Stimulated activated CD4-positive, alpha-beta T cell treated with anti-CD3 and anti-CD28 coated beads, Interleukin-2, amount 100 ng/mL, for 24 hours (primary cell): ENCODE results near the gene FAM24B.
"Not testable (repeated sequence)": the region's sequence is repeated elsewhere in the genome, so short reads cannot be mapped to it uniquely, and the experiment has no call there.

Experiments
- DNase-seq, 2 donors: peaks; one replicate each; pipeline ENCODE4 v3.0.0-alpha.2; 2020

Gene FAM24B

DNA sequence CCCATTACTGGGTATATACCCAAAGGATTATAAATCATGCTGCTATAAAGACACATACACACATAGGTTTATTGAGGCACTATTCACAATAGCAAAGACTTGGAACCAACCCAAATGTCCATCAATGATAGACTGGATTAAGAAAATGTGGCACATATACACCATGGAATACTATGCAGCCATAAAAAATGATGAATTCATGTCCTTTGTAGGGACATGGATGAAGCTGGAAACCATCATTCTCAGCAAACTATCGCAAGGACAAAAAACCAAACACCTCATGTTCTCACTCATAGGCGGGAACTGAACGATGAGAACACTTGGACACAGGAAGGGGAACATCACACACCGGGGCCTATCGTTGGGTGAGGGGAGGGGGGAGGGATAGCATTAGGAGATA is 21.3 kb downstream of the FAM24B start:
- not testable (repeated sequence) for DNase-seq

DNA sequence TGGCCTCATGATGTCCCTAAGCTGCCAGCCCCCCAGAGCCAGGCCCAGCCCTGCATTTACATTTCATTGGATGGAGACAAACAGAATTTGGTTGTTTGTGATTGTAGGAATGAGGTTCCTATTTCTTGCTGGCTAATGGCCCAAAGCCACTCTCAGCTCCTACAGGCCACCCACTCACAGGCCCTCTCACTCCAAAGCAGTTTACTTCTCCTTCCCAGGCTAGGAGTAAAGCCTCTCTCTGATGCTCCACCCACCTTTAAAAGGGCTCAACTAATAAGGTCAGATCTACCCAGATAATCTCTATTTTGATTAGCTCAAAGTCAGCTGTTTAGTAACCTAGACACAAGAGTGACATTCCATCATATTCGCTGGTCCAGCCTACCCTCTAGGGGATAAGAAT is 22.5 kb downstream of the FAM24B start:
- DNase-seq: no peak

DNA sequence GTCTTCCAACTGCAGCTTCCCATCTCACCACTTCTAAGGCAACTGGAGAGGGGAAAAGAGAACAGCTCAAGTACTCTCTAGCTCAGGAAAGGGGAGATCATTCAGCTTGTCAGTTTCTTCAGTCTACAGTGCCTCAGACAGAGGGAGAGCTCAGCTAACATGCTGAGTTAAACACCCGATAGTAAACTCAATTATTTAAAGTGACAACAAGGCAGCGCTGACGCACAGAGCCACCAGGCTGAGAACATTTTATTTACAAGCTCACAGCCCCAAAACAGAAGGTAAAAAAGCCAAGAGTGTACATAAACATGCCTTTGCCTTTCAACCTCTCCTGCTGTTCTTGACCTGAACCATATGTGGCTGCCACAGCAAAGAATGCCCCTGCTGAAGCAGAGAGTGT is 23.6 kb downstream of the FAM24B start:
- DNase-seq: no peak

DNA sequence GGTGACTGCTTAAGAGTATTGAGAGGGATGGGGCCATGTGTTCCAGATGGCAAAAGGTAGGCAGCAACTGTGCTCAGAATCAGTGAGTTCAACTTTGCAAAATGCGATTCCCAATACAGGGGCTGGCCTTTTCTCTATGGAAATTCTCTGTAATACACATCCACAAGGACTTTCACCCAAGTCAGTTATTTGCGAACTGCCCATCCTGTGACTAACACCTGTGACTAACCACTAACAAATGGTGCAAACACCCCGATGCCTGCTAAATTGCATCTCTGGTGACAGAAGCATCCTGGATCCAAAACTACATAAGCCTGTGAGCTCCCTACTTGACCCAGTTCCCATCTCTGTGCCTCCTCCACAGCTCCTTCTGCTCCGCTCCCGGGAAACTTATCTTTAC is 24.7 kb downstream of the FAM24B start:
- no peak for DNase-seq

DNA sequence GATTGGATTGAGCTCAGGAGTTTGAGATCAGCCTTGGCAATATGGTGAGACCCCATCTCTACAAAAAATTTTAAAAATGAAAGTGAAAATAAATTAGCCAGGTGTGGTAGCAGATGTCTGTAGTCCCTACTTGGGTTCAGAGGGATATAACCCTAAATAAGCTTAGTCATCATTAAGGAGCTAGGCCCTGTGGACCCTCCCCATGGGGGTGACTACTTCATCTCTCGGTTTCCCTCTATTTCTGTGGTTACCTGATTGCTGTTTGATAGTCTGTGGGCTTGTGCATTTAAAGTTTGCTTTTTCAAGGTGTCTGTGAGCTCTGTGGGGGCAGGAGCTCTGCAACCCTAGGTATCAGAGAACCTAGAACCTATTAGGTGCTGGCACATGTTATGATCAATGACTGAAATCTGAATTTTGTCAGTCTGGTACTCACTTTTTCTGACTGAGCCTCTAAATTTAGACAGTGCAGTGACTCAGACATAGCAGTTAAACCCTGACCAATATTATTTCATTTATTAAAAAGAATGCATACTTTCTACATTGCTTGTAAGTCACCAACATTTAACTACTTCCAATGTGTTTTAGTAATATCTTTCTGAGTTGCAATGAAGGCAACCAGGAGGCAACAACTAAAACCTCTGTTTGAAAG is 25.6 kb downstream of the FAM24B start:
- DNase-seq: no peak

DNA sequence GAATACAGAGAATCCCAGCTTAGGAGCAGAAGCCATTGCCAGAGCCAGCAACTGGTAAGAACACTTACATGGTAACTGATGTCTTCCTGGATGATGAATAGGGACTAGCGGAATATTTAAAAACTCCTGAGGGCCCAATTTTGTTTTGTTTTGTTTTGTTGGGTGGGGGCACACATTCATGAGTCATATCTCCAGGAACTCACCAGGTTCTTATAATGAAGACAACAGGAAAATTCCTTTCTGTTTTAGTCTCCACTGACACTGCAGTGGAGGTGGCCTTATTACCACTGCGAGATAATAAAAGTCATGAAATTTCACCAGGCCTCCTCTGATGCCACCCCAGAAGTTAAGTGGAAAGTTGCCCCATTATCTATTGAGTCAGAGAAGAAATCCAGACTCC is 27.1 kb downstream of the FAM24B start:
- DNase-seq: no peak

DNA sequence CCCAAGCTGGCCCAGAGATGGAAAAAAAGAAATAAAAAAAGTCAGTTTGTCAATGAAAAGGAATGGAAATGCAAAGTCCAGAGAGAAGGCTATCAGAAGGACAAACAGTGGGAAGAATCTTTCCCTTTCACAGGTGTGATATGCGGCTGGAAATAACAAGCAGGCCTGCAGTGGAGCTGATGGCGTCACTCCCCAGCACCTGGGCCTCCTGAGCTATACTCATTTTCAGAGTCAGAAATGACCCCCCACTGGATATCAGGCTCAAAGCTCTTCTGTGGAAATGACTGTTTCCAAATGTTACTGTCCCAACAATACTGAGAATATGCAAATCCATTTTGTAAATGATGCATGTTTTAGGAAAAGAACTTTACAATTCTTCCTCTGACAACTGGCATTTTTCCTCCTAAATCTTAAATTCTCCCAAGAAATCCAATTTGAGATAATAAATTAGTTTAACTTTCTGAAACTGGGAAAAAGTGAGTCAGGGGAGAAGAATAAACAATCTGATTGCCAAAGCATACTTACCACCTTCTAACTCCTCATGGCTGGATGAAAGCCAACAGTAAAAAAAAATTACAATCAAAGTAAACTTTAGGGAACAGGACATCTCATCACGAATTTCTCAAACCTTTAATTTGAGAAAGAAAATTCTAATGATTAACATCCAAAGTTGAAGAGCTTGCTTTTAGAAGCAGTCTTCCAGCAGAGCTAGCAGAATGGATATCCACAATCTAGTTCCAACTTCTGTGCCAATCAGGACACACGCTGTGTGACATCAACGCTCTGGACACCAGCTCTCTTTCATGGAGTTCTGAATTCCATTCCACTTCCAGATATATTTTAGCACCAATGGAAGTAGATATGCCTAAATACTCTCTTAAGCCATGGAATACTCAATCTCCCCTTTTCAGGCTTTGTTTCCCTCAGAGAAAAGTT is 28.4 kb downstream of the FAM24B start:
- DNase-seq: no peak

DNA sequence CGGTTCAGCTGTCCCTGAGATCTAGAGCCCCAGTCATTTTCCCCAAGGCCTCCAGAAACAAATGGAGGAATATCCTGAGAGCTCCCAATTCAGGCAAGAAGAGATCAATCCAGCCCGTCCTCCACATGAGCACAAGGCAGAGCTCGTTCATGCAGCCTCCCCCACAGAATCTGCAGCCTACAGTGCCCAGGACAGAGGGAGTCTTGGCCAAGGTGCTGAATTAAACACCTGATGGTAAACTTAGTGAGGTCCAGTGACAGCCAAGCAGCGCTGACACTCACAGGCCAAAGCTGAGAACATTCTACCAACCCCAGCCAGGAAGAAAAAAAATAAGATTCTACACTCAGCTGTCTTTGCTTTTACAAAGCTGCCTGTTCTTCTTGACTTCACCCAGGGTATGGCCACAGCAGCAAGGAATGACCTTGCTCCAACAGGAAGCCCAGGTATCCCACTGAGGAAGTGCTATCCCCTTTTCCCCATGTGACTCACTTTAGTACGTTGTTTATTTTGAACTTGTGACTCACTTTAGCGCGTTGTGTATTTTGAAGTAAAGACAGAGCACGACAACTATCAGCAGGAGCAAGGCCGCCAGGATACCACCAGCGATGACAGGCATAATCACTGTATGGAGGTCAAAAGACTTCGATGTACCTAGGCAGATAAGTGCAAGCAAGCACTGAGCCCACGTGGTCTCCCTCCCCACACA is 29.3 kb downstream of the FAM24B start:
- DNase-seq: no peak

DNA sequence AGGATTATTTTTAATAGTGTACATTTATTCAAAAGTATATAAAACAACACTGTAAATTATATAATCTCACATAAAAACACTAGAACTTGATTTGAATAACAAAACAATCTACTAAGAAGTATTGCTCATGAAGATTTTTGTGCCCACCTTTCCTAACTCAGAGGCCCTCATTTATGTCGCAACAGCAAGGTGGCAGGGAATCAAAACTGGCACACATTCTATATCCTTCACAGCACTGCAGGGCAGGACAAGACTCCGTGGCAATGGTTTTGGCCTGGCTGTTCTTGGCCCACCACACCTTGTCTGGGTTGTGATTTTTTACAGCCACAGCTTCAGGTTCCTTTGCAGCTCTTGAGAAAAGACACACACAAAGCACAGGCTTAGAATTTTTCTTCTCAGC is 30.3 kb downstream of the FAM24B start:
- no peak for DNase-seq

DNA sequence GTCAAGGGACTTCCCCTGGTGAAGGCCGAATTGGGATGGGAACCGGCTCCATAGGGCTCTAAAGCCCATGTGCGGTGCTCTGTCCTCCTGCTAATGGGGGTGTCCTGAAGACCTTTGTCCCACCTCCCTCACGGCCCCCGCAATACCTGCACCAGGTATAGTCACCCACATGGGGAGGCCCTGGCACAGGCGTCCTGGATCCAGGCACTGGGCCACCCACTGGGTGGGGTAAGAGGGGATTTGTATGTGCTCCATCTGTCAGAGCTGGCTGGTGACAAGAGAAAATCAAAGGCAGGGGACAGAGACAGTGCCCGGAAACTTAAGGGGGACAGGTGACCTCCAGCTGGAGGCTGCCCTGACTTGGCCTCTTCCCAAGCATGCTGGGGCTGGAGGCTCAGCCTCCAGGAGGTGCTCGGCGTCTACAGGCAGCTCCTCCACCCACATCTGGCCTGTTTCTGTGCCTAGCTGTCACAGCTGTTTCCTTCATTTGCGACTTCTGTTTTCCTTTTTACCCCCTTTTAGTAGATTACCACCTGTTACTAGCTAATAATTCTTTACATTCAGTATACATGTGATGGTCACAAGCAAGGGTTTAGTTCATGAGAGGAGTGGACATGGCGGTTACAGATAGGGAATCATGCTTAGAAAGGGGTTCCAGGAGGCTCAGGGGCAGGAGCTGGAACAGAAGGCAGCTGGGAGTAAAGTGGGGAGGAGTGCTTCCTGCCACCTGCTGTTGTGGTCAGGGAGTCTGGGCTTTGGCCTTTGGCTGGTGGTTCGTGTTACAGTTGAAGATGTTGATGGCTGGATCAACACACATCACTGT is 31.4 kb downstream of the FAM24B start:
- no peak for DNase-seq

DNA sequence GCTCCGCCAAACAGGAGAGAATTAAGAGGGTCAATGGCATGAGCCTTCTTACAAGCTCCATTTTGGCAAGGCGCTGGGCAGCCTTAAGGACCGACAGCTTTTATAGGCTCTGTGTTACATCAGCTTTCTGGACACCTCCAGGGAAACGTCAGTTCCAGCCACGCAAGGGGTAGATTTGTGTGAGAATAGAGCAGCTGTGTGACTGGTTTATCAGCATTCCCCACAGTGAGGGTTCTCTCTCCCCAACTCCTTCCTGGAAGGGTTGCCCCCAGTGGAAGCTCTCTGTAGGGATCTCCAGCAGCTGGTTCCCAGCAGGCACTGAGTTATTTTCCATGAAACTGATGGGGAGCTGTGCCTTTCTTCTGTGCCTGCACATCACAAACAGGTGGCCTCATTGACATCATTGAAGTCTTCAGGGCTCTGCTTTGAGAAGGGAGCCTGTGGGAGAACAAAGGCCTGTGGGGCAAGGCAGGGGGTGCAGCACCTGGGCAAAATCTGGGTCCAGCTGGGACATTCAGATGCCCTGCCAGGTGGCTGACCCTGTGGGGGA is 33.5 kb downstream of the FAM24B start, which contains the start of gene CUZD1:
Gene CUZD1 (minus strand): TSS at position 75 of the 550 bp plus-strand sequence. CDS start 14 bp downstream, at position 61.
- no peak for DNase-seq

DNA sequence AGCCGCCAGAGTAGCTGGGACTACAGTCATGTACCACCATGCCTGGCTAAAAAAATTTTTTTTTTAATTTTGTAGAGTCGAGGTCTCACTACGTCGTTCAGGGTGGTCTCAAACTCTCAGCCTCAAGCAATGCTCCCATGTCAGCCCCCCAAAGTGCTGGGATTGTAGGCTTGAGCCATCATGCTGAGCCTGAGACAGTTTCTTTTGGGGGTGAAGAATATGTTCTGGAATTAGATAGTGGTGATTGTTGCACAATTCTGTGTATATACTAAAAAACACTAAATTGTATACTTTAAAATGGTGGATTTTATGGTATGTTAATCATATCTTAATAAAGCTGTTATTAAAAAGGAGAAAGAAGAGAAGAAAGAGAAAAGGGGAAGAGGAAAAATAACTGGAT is 35.2 kb downstream of the FAM24B start:
- no peak for DNase-seq

DNA sequence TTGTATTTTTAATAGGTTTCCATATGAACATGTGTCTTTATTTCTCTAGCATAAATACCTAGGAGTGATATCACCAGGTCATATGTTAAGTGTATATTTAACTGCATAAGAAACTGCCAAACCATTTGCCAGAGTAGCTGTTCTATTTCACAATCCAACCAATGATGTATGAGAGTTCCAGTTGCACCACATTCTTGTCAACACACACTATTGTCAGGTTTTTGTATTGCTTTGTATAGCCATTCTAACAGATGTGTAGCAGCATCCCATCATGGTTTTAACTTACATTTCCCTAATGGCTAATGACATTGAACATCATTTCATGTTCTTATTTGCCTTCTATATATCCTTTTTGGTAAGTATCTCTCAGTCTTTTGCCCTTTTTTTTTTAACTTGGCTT is 37.8 kb downstream of the FAM24B start:
- DNase-seq: no peak

DNA sequence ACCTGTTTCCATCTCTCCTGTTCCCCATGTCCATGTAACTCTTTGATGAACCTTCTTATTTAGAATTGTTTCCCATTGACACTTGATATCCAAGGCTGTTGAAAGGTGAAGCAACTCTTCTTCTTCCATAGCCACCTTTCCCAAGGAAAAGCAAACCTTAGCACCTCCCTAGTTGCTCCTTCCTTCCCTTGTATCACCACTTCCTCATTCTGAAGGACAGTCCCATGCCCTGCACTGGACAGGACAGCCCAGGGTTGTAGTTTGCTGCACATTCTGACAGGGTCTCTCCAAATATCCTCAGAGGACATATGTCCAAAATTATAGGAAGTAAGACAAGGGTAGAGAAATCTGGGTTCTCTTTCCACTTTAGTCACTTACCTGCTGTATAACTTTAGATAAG is 39.9 kb downstream of the FAM24B start:
- DNase-seq: no peak

DNA sequence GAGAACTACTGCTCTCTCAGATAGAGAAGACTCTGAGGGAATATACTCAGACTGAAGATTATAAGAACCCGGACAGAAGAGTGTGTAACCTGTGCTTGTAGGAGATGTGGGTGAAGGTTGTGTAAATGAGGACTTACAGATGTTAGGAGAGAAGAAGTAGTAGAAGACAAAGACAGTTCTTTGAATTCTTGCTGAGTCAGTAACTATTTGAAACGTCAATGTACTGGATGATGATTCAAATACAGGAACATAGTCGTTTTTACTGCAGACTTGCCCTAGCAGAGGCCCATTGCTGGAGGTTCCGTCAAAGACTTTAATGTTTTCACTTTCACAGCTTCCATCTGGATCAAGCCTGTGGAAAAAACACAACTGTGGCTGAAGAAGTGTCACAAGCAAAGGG is 40.5 kb downstream of the FAM24B start:
- DNase-seq: no peak

DNA sequence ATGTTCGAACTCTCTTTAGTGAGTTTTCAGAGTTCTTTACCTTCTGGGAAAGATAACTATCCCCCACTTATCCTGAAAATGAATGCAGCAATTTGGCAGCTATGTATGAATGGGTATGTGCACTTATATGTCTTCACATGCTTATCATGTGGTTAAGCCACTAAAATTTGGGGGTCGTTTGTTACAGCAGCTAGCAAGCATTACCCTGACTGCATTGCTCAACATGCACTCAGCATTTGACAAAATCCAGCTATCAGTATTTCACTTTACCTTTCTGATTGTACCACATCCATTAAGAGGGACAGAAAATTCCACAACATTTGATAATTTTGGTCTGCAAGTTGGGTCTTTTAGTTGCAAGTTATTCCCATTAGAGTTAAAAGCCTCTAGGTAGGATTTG is 43.5 kb downstream of the FAM24B start:
- no peak for DNase-seq

DNA sequence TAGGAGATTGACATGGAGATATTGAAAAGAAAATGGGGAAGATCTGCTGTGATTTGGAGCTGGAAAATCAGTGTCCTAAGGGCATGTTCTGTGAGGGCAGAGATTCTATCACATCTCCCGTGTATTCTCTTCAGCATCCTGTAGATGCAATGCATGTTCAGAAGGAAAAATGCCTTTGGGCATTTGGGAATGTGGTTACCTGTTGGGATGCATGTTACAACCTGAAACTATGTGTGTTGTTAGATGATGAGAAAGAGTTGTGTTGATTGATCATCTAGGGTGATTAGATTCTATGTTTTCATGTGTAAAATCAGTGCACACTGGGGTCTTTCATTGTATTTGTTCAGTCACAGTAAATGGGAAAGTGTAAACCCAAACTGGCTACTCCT is 48.4 kb downstream of the FAM24B start:
- no peak for DNase-seq

DNA sequence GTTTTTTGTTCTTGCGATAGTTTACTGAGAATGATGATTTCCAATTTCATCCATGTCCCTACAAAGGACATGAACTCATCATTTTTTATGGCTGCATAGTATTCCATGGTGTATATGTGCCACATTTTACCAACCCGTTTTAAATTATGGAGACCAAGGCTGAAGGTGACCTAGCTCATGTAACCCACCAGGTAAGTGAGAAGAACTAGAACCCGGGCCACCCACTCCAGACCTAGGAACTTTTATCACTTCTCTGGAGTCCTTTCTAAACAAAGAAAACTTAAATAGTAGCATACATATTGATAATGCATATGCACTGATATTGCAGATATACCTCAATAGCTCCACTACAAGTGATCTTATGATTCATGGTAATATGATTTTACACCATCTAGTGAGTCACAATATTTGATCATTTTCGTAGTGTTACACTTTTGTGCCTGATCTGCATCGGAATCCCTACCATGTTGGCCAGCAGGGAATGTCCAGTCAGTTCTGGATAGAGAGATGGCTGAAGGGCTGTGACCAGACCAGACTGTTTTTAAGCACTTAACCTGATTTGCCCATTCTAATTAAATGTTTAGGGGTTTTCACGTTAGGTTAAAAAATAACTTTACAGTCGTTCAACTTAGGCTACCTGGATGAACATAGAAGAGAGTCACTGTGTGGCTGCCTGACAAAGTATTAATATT is 49.0 kb downstream of the FAM24B start:
- no peak for DNase-seq

DNA sequence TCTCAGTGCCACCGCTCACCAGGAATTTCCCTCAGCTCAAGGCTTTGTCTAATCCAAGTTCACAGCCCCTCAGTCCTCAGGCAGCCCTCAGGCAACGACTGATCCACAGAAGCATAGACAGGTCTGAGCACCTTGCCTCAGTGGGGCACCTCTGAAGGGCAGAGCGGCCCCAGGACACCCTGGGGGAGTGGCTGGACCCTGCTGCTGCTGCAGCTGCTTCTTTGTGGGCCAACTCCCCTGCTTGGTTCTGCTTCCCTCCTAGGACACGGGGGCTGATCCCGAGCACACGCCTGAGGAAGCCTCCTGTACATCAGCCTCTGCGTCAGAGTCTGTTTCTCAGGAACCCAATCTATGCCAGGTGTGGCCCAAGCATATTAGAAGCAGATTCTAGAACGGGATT is 49.9 kb downstream of the FAM24B start:
- DNase-seq: no peak

DNA sequence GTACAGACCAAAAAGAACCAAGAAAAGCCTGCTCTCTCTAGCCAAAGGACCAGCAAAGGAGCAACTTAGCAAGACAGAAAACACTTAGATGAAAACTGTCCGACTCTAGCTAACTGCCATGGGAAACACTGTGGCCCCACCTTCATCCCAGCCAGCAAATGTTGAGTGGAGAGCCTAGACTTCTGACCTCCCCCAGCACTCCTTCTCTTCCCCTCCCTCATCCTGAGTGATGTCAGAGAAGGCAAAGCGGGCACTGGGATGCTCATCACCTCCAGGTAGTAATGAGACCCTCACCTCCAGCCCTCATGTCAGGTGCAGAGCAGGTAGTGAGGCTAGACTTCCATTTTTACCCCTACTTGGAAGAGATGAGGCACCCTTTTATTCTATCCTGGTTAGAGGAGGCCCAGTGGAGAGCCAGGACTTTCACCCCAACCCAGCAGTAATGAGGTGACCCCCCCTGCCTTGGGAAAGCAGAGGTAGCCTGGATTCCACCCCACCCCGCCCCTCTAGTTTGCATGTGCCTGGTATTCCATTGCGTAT is 50.6 kb downstream of the FAM24B start:
- no peak for DNase-seq

DNA sequence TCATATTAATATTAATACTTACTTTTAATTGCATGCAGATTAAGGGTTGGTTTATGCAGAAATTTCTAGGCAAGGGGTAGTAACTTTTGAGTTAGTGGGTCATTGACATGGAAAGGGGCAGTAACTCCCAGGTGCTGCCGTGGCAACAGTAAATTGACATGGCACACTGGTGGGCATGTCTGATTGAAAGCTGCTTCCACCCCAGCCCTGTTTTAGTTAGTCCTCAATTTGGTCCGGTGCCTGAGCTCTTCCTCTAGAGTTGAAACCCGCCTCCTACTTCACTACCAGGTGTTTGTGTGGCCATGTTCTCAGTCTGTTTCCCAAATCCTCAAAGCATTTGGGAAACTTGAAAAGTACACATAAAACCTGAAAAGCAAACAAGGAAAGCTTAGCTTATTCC is 52.1 kb downstream of the FAM24B start:
- DNase-seq: no peak
